ENCODE measurements around the gene NPHP4.
A peak's percentile ranks its signal among the peaks of the same experiment; 100 is the strongest.

The NPHP4 gene

DNA sequence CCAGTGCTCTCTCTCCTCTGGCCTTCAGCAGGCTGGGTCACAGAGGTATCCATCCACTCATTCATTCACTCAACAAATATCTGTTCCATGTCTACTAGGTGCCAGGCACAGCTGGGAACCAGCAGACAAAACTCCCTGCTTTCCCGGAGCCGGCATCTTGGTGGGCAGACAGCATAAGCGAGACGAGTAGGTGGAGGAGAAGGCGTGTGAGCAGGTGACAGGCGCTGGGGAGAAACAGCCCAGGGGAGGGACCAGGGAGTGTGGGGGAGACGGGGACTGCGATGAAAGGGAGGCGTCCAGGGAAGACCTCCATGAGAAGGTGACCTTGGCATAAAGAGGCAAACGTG lies 42.5 kb upstream of the NPHP4 start:
- H3K9me3 ChIP-seq (ENCODE audit: control insufficient read depth in 5 of 5, low read length in 5 of 5), result no peaks in the 10 kb centered on the region
- peaks cover 0 to 7% (median 0%) of the 10 kb centered on the region in 5 donors for H3K36me3 ChIP-seq (ENCODE audit: control insufficient read depth in 5 of 5, insufficient read depth in 5 of 5, low read length in 5 of 5)
- H3K27ac ChIP-seq (ENCODE audit: low read depth, low read length), result no peak overlapping the region
- H3K27me3 ChIP-seq (ENCODE audit: control insufficient read depth in 5 of 5, insufficient read depth in 4 of 5, low read length in 5 of 5), result peaks cover 3 to 9% (median 4%) of the 10 kb centered on the region in 5 donors
- H3K4me3 ChIP-seq (ENCODE audit: low read depth in 1 of 5, low read length in 5 of 5), result no peak overlapping the region
- peaks cover 0 to 7% (median 3%) of the 10 kb centered on the region in 5 donors for H3K4me1 ChIP-seq (ENCODE audit: control insufficient read depth in 5 of 5, insufficient read depth in 5 of 5, low read length in 5 of 5)
- H3K9ac ChIP-seq (ENCODE audit: low read length in 5 of 5), result no peak overlapping the region

DNA sequence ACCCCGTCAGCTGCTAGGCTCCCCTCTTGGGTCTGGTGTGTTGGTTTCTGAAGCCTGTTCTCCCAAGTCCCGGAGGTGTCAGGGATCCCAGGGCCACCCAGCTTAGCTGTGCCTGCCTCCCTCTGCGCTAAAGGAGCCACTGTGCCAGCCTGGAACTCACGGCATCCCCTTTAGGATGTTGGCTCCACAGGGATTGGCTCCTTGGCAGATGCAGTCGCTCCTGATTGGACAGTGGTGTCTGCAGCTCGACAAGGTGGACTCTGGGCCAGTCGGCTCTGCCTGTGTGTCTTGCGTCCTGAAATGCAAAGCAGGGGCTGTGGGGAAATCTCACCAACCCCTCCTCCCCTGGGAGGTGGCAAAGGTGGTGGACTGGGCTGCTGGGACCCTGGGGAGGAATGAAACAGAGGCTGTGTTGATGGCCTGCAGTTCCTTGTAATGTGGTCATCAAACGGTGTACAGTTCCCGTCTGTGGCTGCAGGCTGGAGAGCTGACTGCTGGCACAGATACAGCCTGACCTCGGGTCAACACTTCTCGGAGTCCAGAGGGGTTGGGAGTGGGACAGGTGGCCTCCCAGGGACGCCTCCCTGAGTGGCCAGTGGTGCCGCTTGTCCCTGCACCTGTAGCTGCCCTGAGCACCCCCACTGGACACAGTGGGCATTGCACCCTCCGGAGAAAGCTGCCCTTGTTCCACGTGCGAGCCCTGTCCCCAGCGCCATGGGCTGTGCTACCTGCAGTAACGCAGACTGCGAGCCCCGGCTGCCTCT lies 41.9 kb upstream of the NPHP4 start:
- Histone ChIP-seq H3K4me1 (ENCODE audit: control insufficient read depth in 5 of 5, insufficient read depth in 5 of 5, low read length in 5 of 5) (peaks cover 0 to 12% (median 3%) of the 10 kb centered on the region in 5 donors), H3K9me3 (ENCODE audit: control insufficient read depth in 5 of 5, low read length in 5 of 5) (no peaks in the 10 kb centered on the region), H3K27me3 (ENCODE audit: control insufficient read depth in 5 of 5, insufficient read depth in 4 of 5, low read length in 5 of 5) (peaks cover 3 to 9% (median 4%) of the 10 kb centered on the region in 5 donors), H3K4me3 (ENCODE audit: low read depth in 1 of 5, low read length in 5 of 5) (no peak overlapping the region), H3K27ac (ENCODE audit: low read depth, low read length) (no peak overlapping the region), H3K9ac (ENCODE audit: low read length in 5 of 5) (no peak overlapping the region), H3K36me3 (ENCODE audit: control insufficient read depth in 5 of 5, insufficient read depth in 5 of 5, low read length in 5 of 5) (peaks cover 0 to 10% (median 0%) of the 10 kb centered on the region in 5 donors)

- Histone ChIP-seq H3K27me3 (ENCODE audit: control insufficient read depth in 5 of 5, insufficient read depth in 4 of 5, low read length in 5 of 5) (peaks cover 3 to 7% (median 4%) of the 10 kb centered on the region in 5 donors), H3K4me1 (ENCODE audit: control insufficient read depth in 5 of 5, insufficient read depth in 5 of 5, low read length in 5 of 5) (peaks cover 0 to 21% (median 2%) of the 10 kb centered on the region in 5 donors), H3K27ac (ENCODE audit: low read depth, low read length) (no peak overlapping the region), H3K36me3 (ENCODE audit: control insufficient read depth in 5 of 5, insufficient read depth in 5 of 5, low read length in 5 of 5) (peaks cover 0 to 10% (median 0%) of the 10 kb centered on the region in 5 donors), H3K9ac (ENCODE audit: low read length in 5 of 5) (no peak overlapping the region), H3K4me3 (ENCODE audit: low read depth in 1 of 5, low read length in 5 of 5) (no peak overlapping the region), H3K9me3 (ENCODE audit: control insufficient read depth in 5 of 5, low read length in 5 of 5) (no peaks in the 10 kb centered on the region)
These were observed 40.9 kb upstream of the NPHP4 start for GRCh38 chr1:6033124-6033523.

GRCh38 chr1:6030547-6031261 lies 38.5 kb upstream of the NPHP4 start:
- peaks cover 6 to 14% (median 7%) of the 10 kb centered on the region in 5 donors for H3K27me3 ChIP-seq (ENCODE audit: control insufficient read depth in 5 of 5, insufficient read depth in 4 of 5, low read length in 5 of 5)
- H3K9me3 ChIP-seq (ENCODE audit: control insufficient read depth in 5 of 5, low read length in 5 of 5), result no peaks in the 10 kb centered on the region
- peaks cover 0 to 10% (median 0%) of the 10 kb centered on the region in 5 donors for H3K36me3 ChIP-seq (ENCODE audit: control insufficient read depth in 5 of 5, insufficient read depth in 5 of 5, low read length in 5 of 5)
- no peak overlapping the region for H3K4me3 ChIP-seq (ENCODE audit: low read depth in 1 of 5, low read length in 5 of 5)
- no peak overlapping the region for H3K27ac ChIP-seq (ENCODE audit: low read depth, low read length)
- peaks cover 0 to 43% (median 6%) of the 10 kb centered on the region in 5 donors for H3K4me1 ChIP-seq (ENCODE audit: control insufficient read depth in 5 of 5, insufficient read depth in 5 of 5, low read length in 5 of 5)
- no peak overlapping the region for H3K9ac ChIP-seq (ENCODE audit: low read length in 5 of 5)

DNA sequence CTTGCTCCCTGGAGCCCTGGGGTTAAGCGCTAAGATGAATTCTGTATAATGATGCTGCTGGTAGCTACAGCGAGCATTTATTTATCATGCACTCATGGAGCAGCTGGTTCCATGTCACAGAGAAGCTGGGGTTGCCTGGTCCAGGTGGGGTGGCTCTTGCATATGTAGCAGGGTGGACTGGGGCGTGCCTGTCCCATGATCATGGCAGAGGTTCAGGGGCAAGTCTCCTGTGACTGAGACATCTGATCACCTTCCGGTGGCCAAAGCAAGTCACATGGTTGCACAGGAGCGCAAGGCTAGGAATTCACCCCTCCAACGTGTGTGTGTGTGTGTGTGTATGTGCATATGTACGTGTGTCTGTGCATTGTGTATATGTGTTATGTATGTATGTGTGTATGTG lies 37.9 kb upstream of the NPHP4 start:
- Histone ChIP-seq H3K27ac (ENCODE audit: low read depth, low read length) (no peak overlapping the region), H3K27me3 (ENCODE audit: control insufficient read depth in 5 of 5, insufficient read depth in 4 of 5, low read length in 5 of 5) (peaks cover 6 to 17% (median 10%) of the 10 kb centered on the region in 5 donors), H3K9ac (ENCODE audit: low read length in 5 of 5) (no peak overlapping the region), H3K36me3 (ENCODE audit: control insufficient read depth in 5 of 5, insufficient read depth in 5 of 5, low read length in 5 of 5) (peaks cover 0 to 8% (median 0%) of the 10 kb centered on the region in 5 donors), H3K4me3 (ENCODE audit: low read depth in 1 of 5, low read length in 5 of 5) (no peak overlapping the region), H3K9me3 (ENCODE audit: control insufficient read depth in 5 of 5, low read length in 5 of 5) (no peaks in the 10 kb centered on the region), H3K4me1 (ENCODE audit: control insufficient read depth in 5 of 5, insufficient read depth in 5 of 5, low read length in 5 of 5) (peaks cover 0 to 48% (median 10%) of the 10 kb centered on the region in 5 donors)

DNA sequence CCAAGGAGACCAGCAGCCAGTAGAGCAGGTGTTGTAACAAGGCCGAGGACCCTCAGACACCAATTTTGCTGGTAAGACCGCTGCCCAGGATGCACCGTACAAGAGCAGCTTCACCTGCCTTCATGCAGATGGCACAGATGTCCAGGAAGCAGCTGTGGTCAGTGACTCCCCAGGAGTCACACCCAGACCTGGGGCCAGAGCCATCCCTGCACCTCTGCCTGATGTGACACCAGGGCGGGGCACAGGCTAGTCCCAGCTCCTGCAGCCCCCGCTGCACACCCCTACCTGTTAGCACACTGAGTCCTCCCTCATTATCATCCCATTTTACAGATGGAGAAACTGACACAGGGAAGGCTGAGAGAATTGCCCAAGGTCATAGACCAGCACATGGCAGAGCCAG lies 37.1 kb upstream of the NPHP4 start:
- Histone ChIP-seq H3K27me3 (ENCODE audit: control insufficient read depth in 5 of 5, insufficient read depth in 4 of 5, low read length in 5 of 5) (peaks cover 4 to 17% (median 9%) of the 10 kb centered on the region in 5 donors), H3K36me3 (ENCODE audit: control insufficient read depth in 5 of 5, insufficient read depth in 5 of 5, low read length in 5 of 5) (peaks cover 0 to 4% (median 0%) of the 10 kb centered on the region in 5 donors), H3K9me3 (ENCODE audit: control insufficient read depth in 5 of 5, low read length in 5 of 5) (no peaks in the 10 kb centered on the region), H3K9ac (ENCODE audit: low read length in 5 of 5) (no peak overlapping the region), H3K4me1 (ENCODE audit: control insufficient read depth in 5 of 5, insufficient read depth in 5 of 5, low read length in 5 of 5) (peaks cover 0 to 50% (median 10%) of the 10 kb centered on the region in 5 donors), H3K27ac (ENCODE audit: low read depth, low read length) (no peak overlapping the region), H3K4me3 (ENCODE audit: low read depth in 1 of 5, low read length in 5 of 5) (no peak overlapping the region)

- Histone ChIP-seq H3K9me3 (ENCODE audit: control insufficient read depth in 5 of 5, low read length in 5 of 5) (no peaks in the 10 kb centered on the region), H3K9ac (ENCODE audit: low read length in 5 of 5) (no peak overlapping the region), H3K4me3 (ENCODE audit: low read depth in 1 of 5, low read length in 5 of 5) (peak overlapping the region in 2 of 5 donors; percentile 15 to 59), H3K27me3 (ENCODE audit: control insufficient read depth in 5 of 5, insufficient read depth in 4 of 5, low read length in 5 of 5) (peaks cover 4 to 16% (median 7%) of the 10 kb centered on the region in 5 donors), H3K36me3 (ENCODE audit: control insufficient read depth in 5 of 5, insufficient read depth in 5 of 5, low read length in 5 of 5) (peaks cover 0 to 4% (median 0%) of the 10 kb centered on the region in 5 donors), H3K27ac (ENCODE audit: low read depth, low read length) (no peak overlapping the region), H3K4me1 (ENCODE audit: control insufficient read depth in 5 of 5, insufficient read depth in 5 of 5, low read length in 5 of 5) (peaks cover 0 to 50% (median 10%) of the 10 kb centered on the region in 5 donors)
These were observed 36.0 kb upstream of the NPHP4 start for GRCh38 chr1:6028042-6028850.

DNA sequence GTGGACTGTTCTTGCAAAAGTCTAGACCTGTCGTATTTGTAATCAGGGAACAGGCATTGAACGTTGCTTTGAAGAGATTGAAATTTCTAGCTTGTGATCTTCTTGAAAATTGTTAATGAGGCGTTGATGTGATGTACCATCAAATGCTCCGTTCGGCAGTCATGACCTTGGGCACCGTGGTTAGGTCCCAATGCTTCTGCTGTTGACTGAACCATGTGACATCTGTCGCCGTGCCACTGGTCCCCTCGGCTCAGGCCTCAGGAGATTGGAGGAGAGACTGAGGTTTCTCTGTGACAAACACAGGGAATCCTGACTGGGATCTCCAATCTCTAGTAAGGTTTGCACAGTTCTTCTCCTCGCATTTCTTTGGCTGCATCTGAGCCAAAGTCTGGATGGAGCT lies 35.4 kb upstream of the NPHP4 start:
- Histone ChIP-seq H3K27ac (ENCODE audit: low read depth, low read length) (no peak overlapping the region), H3K9ac (ENCODE audit: low read length in 5 of 5) (no peak overlapping the region), H3K36me3 (ENCODE audit: control insufficient read depth in 5 of 5, insufficient read depth in 5 of 5, low read length in 5 of 5) (peaks cover 0 to 4% (median 0%) of the 10 kb centered on the region in 5 donors), H3K4me3 (ENCODE audit: low read depth in 1 of 5, low read length in 5 of 5) (peak overlapping the region in 3 of 5 donors; percentile 18 to 59 (median 42)), H3K27me3 (ENCODE audit: control insufficient read depth in 5 of 5, insufficient read depth in 4 of 5, low read length in 5 of 5) (peaks cover 4 to 13% (median 7%) of the 10 kb centered on the region in 5 donors), H3K9me3 (ENCODE audit: control insufficient read depth in 5 of 5, low read length in 5 of 5) (no peaks in the 10 kb centered on the region), H3K4me1 (ENCODE audit: control insufficient read depth in 5 of 5, insufficient read depth in 5 of 5, low read length in 5 of 5) (peaks cover 0 to 50% (median 10%) of the 10 kb centered on the region in 5 donors)

DNA sequence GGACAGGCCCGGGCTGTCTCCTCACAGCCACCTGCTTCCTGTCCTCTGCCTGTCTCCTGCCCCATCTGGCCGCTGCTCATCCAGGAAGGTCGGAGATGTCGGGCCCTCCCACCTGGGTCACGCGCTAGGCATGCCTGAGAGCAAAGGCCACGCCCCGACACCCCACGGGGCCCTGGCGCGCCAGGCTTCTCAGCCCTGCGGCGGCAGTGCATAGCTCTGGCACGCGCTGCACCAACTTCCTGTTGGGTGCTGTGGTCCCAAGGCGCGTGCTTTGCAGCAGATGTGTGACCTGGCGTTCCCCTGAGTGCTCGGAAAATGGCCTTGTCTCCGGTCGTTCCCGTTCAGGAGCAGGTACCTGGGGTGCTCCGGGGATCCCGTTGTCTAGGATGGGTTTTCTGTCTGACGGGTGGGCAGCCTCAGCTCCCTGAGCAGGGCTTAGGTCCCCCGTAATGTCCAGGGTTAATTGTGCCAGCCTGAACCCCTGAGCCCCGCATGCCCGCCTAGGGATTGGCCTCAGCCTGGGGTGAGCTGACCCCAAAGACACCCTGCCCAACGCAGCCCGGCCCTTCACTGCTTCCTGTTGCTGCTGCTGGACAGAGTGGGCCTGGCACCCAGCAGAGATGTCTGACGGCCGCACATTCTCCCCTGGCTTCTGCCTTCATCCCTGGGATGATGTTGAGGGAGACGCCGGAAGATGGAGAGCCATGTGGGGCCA lies 34.0 kb upstream of the NPHP4 start:
- Histone ChIP-seq H3K4me1 (ENCODE audit: control insufficient read depth in 5 of 5, insufficient read depth in 5 of 5, low read length in 5 of 5) (peaks cover 0 to 50% (median 10%) of the 10 kb centered on the region in 5 donors), H3K36me3 (ENCODE audit: control insufficient read depth in 5 of 5, insufficient read depth in 5 of 5, low read length in 5 of 5) (peaks cover 0 to 4% (median 0%) of the 10 kb centered on the region in 5 donors), H3K27ac (ENCODE audit: low read depth, low read length) (no peak overlapping the region), H3K9me3 (ENCODE audit: control insufficient read depth in 5 of 5, low read length in 5 of 5) (no peaks in the 10 kb centered on the region), H3K9ac (ENCODE audit: low read length in 5 of 5) (peak overlapping the region in 2 of 5 donors; percentile 16 to 32), H3K27me3 (ENCODE audit: control insufficient read depth in 5 of 5, insufficient read depth in 4 of 5, low read length in 5 of 5) (peaks cover 4 to 13% (median 7%) of the 10 kb centered on the region in 5 donors), H3K4me3 (ENCODE audit: low read depth in 1 of 5, low read length in 5 of 5) (peak overlapping the region in 4 of 5 donors; percentile 1 to 61 (median 50))

All from subcutaneous abdominal adipose tissue (tissue), 5 donors.